HG02884 (cell line): ENCODE data around the gene PALM3.
"Not testable (repeated sequence)": the region's sequence is repeated elsewhere in the genome, so short reads cannot be mapped to it uniquely, and the experiment has no call there.

Experiments used
- ATAC-seq: cut with Tn5 transposase; IDR thresholded peaks from one replicate; pipeline ENCODE4 v1.9.1; 2021; ENCODE audit warnings: mild to moderate bottlenecking, moderate library complexity; ENCODE audit not compliant: unreplicated experiment

PALM3 gene

DNA sequence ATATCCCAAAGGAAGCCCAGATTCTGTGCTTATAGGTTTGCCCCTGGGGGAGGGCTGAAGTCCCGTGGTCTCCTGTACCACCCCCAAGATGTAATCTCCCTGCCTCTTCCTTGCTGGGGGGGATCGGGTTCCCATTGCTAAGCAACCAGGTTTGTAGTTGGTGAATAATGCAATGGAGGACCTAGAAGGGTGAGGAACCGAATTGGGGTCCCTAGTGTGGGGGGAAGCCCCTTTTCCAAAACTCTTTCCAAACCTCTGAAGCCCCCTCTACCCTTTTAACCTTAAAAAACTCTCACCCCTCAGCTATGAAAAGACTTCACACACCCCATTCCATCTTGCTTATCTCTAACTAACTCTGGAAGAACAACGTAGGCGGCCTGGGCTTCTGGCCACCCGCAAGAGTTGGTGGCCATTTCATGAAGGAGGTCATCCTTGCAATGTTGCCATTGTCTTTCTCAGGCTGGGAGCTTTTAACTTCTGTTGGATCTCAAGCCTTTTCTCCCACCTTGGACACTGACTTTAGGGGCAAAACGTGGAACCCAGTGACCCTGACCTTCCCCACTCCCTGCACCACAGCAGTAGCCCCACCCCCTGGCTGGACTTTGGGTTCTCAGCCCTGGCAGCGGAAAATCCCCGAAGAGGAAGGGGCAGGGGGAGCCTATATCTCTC, 661 bp downstream of the PALM3 start:
- no peak for ATAC-seq

- ATAC-seq, result no peak
Observed at GRCh38 chr19:14059652-14060155, 2.2 kb downstream of the PALM3 start.

DNA sequence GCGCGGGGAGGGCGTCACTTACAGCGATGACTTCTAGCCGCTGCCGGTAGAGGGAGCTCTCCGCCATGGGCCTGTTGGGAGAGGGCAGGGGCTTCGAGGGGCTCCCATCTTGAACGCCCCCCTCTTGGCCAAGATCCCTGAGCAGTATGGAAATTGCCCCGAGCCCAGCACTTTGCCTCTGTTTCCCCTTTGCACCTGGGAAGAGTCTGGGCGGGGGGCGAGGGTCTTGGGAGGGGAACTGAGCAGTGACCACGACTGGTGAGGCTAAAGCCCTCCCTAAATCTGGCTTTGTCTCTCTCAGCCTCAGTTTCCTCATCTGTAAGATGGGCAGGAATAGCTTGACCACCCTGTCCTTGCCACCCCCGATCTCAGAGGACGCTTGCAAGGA, 2.8 kb downstream of the PALM3 start:
- no peak for ATAC-seq

DNA sequence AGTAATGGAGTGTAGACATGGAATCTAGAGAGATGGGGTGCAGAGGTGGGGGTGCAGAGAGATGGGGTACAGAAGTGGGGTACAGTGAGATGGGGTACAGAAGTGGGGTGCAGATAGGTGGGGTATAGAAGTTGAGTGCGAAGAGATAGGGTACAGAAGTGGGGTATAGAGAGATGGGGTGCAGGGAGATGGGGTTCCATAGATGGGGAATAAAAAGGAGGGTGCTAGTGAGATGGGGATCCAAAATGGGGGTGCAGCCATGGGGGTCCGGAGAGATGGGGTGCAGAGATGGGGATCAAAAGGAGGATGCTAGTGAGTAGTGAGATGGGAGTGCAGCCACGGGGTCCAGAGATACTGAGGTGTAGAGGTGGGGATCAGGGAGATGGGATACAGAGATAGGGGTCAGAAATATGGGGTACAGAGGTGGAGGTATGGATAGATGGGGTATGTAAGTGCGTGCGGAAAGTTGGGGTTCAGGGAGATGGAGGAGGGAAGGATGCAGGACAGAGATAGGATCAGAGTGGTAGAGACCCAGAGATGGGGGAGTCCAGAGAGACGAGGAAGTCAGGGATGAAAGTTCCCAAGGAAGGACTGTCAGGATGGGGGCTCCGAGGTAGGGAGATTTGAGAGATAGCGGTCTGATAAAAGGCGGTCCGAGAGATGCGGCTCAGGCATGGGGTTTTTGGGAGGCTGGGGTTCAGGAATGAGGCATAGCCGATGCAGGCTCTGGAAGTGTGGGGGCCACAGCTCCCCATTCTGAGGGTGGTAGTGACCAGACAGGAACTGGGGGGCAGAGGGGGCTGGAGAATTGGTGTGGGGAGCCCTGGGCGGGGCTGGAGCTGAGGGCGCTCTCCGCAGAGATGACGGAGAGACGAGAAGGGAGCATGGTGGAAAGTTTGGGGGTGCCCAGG, 3.4 kb downstream of the PALM3 start:
- no peak for ATAC-seq

GRCh38 chr19:14056741-14057356, 5.0 kb downstream of the PALM3 start:
- ATAC-seq, result no peak

- ATAC-seq, result no peak
Observed at GRCh38 chr19:14056069-14056666, 5.7 kb downstream of the PALM3 start.

DNA sequence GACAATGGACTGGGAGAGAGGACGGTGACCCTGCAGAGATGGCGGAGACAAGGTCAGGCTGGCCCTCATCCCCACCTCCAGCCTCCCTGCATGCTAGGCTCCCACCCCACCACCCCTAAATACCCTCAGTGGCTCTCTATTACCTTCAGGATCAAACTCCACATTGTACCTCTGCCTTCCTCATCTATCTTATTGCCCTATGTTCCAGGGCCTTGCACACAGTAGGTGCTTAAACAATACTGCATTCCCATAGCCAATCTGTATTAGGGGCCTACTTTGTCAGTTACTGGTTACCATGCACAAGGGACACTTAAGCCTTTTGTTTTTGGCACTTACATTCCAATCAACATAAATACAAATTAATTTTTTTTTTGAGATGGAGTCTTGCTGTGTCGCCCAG, 6.5 kb downstream of the PALM3 start:
- ATAC-seq, result no peak

- no peak for ATAC-seq
Observed at GRCh38 chr19:14054721-14055120, 7.2 kb downstream of the PALM3 start.

- ATAC-seq, result no peak
Observed at GRCh38 chr19:14054099-14054498, 7.8 kb downstream of the PALM3 start.

DNA sequence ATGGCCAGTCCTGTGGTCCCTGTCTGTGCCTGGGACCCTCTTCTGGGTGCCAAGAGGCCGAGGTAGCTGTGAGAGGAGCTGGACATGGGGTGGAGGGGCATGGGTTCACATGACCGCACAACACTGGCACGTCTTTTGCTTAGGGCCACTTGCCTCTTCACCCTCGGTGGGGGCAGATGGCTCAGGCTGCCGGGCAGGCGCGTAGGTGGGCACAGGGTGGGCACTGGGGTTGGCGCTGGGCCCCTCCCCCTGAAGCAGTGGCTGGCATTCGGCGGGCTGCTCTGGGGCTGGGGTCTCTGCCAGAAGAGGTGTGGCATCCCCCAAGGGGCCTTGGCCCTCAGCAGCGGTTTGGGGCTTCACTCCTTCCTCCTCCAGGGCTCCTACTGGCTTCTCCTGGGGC, 8.4 kb downstream of the PALM3 start:
- ATAC-seq, result no peak

DNA sequence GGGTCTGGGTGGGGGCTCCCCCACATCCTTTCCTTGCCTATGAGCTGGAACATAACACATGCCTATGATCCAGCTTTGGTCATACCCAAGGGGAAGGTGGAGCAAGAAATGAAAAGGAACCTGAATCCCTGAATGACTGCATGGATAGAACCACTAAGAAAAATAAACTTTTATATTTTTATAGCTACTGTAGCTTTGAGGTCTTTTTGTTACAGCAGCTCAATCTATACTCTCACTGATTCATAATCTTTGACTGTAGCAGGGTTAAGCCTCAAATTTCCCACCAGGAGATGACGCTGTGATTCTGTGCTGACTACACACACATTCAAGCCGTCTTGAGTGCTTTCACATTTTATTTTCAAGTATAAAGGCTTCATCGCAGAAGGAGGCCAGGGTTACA, 8.8 kb downstream of the PALM3 start:
- no peak for ATAC-seq

GRCh38 chr19:14052470-14052869, 9.4 kb downstream of the PALM3 start:
- no peak for ATAC-seq

DNA sequence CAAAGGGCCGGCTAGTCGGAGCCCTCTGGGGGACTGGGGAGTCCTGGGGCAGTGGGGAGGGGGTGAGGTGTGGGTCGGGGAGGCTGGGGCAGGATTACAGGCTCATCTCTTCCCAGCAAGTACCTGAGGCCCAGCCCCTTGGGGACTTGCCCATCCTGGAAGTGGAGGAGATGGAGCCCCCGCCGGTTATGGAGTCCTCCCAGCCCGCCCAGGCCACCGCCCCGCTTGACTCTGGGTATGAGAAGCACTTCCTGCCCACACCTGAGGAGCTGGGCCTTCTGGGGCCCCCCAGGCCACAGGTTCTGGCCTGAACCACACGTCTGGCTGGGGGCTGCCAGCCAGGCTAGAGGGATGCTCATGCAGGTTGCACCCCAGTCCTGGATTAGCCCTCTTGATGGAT, 9.9 kb downstream of the PALM3 start:
- no peak for ATAC-seq

GRCh38 chr19:14050961-14051360, 10.9 kb downstream of the PALM3 start:
- ATAC-seq, result not testable (repeated sequence)

DNA sequence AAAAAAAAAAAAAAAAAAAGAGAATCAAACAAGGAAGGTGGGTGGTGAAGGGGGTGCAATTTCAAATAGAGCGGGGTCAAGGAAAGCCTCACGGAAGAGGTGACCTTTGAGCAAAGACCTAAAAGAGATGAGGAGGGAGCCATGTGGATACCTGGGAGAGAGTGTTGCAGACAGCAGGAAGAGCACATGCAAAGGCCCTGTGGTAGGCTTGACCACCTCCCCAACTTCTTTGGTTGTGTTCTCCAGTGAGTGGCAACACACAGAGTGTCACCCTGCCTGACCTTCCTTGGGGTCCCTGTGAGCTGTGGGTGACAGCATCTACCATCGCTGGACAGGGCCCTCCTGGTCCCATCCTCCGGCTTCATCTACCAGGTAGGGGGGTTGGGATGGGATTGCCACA, 11.4 kb downstream of the PALM3 start:
- no peak for ATAC-seq

GRCh38 chr19:14048443-14049153, 13.3 kb downstream of the PALM3 start:
- no peak for ATAC-seq

DNA sequence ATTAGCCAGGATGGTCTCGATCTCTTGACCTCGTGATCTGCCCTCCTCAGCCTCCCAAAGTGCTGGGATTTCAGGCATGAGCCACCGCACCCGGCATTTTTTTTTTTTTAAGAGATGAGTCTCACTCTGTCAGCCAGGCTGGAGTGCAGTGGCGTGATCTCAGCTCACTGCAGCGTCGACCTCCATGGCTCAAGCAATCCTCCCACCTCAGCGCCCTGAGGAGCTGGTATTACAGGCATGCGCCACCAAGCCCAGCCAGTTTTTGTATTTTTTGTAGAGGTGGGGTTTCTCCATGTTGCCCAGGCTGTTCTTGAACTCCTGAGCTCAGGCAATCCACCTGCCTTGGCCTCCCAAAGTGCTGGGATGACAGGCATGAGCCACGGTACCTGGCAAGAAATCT, 14.0 kb downstream of the PALM3 start:
- ATAC-seq, result not testable (repeated sequence)

DNA sequence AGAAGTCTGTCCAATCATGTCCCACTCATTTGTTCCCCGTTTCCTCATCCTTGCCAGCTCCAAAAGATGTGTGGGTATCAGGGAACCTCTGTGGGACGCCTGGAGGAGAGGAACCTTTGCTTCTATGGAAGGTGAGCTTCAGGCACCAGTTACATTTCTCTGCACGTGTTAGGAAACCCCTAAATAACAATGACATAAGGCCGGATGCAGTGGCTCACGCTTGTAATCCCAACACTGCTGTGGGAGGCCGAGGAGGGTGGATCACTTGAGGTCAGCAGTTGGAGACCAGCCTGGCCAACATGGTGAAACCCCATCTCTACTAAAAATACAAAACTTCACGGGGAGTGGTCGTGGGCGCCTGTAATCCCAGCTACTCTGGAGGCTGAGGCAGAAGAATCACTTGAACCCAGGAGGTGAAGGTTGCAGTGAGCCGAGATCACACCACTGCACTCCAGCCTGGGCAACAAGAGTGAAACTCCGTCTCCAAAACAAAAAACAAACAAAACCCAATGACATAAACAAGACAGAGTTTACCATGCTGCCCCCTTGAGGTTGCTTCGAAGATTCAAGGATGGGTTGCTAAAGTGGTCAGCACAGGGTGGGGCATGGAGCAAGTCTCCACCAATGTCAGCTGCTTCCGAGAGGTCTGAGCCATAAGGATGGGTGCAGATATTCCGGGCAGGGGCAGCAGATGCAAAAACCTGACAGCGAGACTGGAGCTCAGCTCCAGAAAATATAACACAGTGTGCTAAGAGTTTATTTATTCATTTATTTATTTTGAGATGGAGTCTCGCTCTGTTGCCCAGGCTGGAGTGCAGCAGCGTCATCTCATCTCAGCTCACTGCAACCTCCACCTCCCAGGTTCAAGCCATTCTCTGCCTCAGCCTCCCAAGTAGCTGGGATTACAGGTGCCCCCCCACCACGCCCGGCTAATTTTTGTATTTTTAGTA, 18.9 kb downstream of the PALM3 start:
- ATAC-seq, result not testable (repeated sequence)

GRCh38 chr19:14039181-14039580, 22.7 kb downstream of the PALM3 start:
- ATAC-seq, result no peak

DNA sequence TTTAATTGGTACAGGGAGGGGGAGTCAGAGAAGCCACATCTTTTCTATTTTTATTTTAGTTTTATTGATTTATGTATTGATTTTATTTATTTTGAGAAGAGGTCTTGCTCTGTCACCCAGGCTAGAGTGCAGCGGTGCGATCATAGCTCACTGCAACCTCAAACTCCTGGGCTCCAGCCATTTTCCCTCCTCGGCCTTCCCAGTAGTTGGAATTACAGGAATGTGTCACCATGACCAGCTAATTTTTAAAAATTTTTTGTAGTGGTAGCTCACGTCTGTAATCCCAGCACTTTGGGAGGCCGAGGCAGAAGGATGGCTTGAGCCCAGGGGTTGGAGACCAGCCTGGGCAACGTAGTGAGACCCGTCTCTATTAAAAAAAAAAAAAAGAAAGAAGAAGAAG, 26.2 kb downstream of the PALM3 start:
- ATAC-seq, result no peak
